GM10248 (cell line): ENCODE results near the gene KIF18B.

Source experiments
- CTCF ChIA-PET: fragments of 300-600 bp; sonication (Branson Sonifier 250); formaldehyde crosslinking; extraction: SDS; loops from one replicate; lab custom pipeline; 2021; ENCODE audit warnings: antibody characterized with exemption; lab: Yijun Ruan, JAX
- POLR2A ChIA-PET: fragments of 350-650 bp; sonication (Branson Sonifier 250); formaldehyde crosslinking; extraction: SDS; loops from one replicate; lab custom pipeline; 2020; ENCODE audit warnings: antibody characterized with exemption; lab: Yijun Ruan, JAX
- DNase-seq: peaks from one replicate; pipeline ENCODE4 v3.0.0; 2012; ENCODE audit errors: extremely low spot score
- CTCF ChIP-seq: IDR thresholded peaks from 2 replicates; pipeline ENCODE4 v1.5.1; 2012; ENCODE audit warnings: mild to moderate bottlenecking, low read depth; ENCODE audit errors: extremely low read depth, missing control alignments, control extremely low read depth

KIF18B gene

GRCh38 chr17:44927696-44928095 lies 19.9 kb downstream of the KIF18B start:
- POLR2A ChIA-PET = interaction anchor here (0.5 kb wide), 1 partner anchor 40 kb away, joined by 4 read pairs; the partner anchor contains the start of gene C1QL1
- DNase-seq = no peak
- TF ChIP-seq CTCF = no peak
- CTCF ChIA-PET = interaction anchor here (12.6 kb wide), 1 partner anchor 93 kb away, joined by 196 read pairs; no protein-coding TSS in a partner anchor

- CTCF ChIA-PET = interaction anchor here (1.1 to 12.6 kb wide), 4 partner anchors 15 to 208 kb away, joined by 3 to 196 read pairs (median 4); partner anchors contain the start of gene ACBD4
- no peak for DNase-seq
- no peak for TF ChIP-seq CTCF
- POLR2A ChIA-PET = no interaction called here
These were observed 20.6 kb downstream of the KIF18B start for GRCh38 chr17:44926821-44927525.

GRCh38 chr17:44925731-44926697 lies 21.6 kb downstream of the KIF18B start:
- DNase-seq = no peak
- TF ChIP-seq CTCF = no peak
- CTCF ChIA-PET = interaction anchor here (1.1 to 12.6 kb wide), 4 partner anchors 16 to 209 kb away, joined by 3 to 196 read pairs (median 4); partner anchors contain the start of gene ACBD4
- POLR2A ChIA-PET = no interaction called here

- POLR2A ChIA-PET = no interaction called here
- CTCF ChIA-PET = interaction anchor here (1.1 to 12.6 kb wide), 2 partner anchors 13 to 97 kb away, joined by 4 to 196 read pairs; no protein-coding TSS in a partner anchor
- TF ChIP-seq CTCF = no peak
- DNase-seq = no peak
These were observed 23.4 kb downstream of the KIF18B start for GRCh38 chr17:44924107-44924544.

GRCh38 chr17:44922746-44923470 lies 24.7 kb downstream of the KIF18B start:
- CTCF ChIA-PET = interaction anchor here (1.1 to 12.6 kb wide), 5 partner anchors 12 to 208 kb away, joined by 4 to 196 read pairs (median 25); partner anchors contain the start of gene PLCD3
- no peak for DNase-seq
- POLR2A ChIA-PET = no interaction called here
- TF ChIP-seq CTCF = no peak
